GM06990 (cell line): ENCODE data around the gene PAPSS1.

ENCODE experiments used
- DNase-seq: peaks from one replicate; pipeline ENCODE4 v3.0.0-alpha.2; 2011; ENCODE audit not compliant: insufficient read length; ENCODE audit errors: extremely low read depth
- H3K27me3 ChIP-seq: replicated peaks from 2 replicates; pipeline ENCODE4 v1.6.0; 2011; ENCODE audit warnings: low read length; ENCODE audit not compliant: control insufficient read depth, insufficient read depth
- H3K36me3 ChIP-seq: 2 replicates; pipeline ENCODE4 v1.5.1; 2011; ENCODE audit warnings: low read length; ENCODE audit not compliant: control insufficient read depth, insufficient read depth
- H3K4me3 ChIP-seq: replicated peaks from 2 replicates; pipeline ENCODE4 v1.5.1; 2011; ENCODE audit warnings: low read depth, mild to moderate bottlenecking, control low read depth, low read length
- CTCF ChIP-seq: IDR thresholded peaks from 2 replicates; pipeline ENCODE4 v1.5.1; 2011; ENCODE audit warnings: low read length, control low read depth, mild to moderate bottlenecking, inconsistent platforms; ENCODE audit not compliant: insufficient read depth, poor library complexity, severe bottlenecking

Gene PAPSS1

GRCh38 chr4:107643021-107643420 lies 77.0 kb downstream of the PAPSS1 start:
- no peaks in the 10 kb centered on the region; the same call in 1 of the 2 replicates for H3K36me3 ChIP-seq
- no peak for TF ChIP-seq CTCF
- no peak overlapping the region for H3K4me3 ChIP-seq
- H3K27me3 ChIP-seq = no peaks in the 10 kb centered on the region
- no peak for DNase-seq

- Histone ChIP-seq H3K27me3 (no peaks in the 10 kb centered on the region), H3K36me3 (no peaks in the 10 kb centered on the region; the same call in 1 of the 2 replicates), H3K4me3 (no peak overlapping the region)
- DNase-seq = no peak
- TF ChIP-seq CTCF = no peak
These were observed 79.2 kb downstream of the PAPSS1 start for GRCh38 chr4:107640878-107641277.

GRCh38 chr4:107640197-107640596 lies 79.8 kb downstream of the PAPSS1 start:
- no peaks in the 10 kb centered on the region; the same call in 1 of the 2 replicates for H3K36me3 ChIP-seq
- no peak for TF ChIP-seq CTCF
- H3K27me3 ChIP-seq = no peaks in the 10 kb centered on the region
- DNase-seq = no peak
- no peak overlapping the region for H3K4me3 ChIP-seq

- Histone ChIP-seq H3K4me3 (no peak overlapping the region), H3K27me3 (no peaks in the 10 kb centered on the region), H3K36me3 (no peaks in the 10 kb centered on the region)
- TF ChIP-seq CTCF = no peak
- DNase-seq = no peak
These were observed 84.3 kb downstream of the PAPSS1 start for GRCh38 chr4:107635735-107636134.

GRCh38 chr4:107631560-107631959 lies 88.5 kb downstream of the PAPSS1 start:
- TF ChIP-seq CTCF = no peak
- no peak overlapping the region for H3K4me3 ChIP-seq
- no peak for DNase-seq
- H3K27me3 ChIP-seq = no peaks in the 10 kb centered on the region
- no peaks in the 10 kb centered on the region; the same call in 1 of the 2 replicates for H3K36me3 ChIP-seq

- Histone ChIP-seq H3K36me3 (no peaks in the 10 kb centered on the region; the same call in 1 of the 2 replicates), H3K27me3 (no peaks in the 10 kb centered on the region), H3K4me3 (no peak overlapping the region)
- no peak for TF ChIP-seq CTCF
- no peak for DNase-seq
These were observed 89.8 kb downstream of the PAPSS1 start for GRCh38 chr4:107630185-107630705.
